ENCODE results near the gene PPP2R5A.
"Not testable (repeated sequence)": the region's sequence is repeated elsewhere in the genome, so short reads cannot be mapped to it uniquely, and the experiment has no call there.

DNA sequence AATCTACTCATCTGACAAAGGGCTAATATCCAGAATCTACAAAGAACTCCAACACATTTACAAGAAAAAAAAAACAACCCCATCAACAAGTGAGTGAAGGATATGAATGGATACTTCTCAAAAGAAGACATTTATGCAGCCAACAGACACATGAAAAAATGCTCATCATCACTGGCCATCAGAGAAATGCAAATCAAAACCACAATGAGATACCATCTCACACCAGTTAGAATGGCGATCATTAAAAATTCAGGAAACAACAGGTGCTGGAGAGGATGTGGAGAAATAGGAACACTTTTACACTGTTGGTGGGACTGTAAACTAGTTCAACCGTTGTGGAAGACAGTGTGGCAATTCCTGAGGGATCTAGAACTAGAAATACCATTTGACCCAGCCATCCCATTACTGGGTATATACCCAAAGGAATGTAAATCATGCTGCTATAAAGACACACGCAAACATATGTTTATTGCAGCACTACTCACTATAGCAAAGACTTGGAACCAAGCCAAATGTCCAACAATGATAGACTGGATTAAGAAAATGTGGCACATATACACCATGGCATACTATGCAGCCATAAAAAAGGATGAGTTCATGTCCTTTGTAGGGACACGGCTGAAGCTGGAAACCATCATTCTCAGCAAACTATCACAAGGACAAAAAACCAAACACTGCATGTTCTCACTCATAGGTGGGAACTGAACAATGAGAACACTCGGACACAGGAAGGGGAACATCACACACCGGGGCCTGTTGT is 110.6 kb downstream of the PPP2R5A start:
- TF ChIP-seq, protein P1, sequence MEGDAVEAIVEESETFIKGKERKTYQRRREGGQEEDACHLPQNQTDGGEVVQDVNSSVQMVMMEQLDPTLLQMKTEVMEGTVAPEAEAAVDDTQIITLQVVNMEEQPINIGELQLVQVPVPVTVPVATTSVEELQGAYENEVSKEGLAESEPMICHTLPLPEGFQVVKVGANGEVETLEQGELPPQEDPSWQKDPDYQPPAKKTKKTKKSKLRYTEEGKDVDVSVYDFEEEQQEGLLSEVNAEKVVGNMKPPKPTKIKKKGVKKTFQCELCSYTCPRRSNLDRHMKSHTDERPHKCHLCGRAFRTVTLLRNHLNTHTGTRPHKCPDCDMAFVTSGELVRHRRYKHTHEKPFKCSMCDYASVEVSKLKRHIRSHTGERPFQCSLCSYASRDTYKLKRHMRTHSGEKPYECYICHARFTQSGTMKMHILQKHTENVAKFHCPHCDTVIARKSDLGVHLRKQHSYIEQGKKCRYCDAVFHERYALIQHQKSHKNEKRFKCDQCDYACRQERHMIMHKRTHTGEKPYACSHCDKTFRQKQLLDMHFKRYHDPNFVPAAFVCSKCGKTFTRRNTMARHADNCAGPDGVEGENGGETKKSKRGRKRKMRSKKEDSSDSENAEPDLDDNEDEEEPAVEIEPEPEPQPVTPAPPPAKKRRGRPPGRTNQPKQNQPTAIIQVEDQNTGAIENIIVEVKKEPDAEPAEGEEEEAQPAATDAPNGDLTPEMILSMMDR (IDR thresholded peaks at IDR 0.05; ENCODE audit: low read depth, low read length) = not testable (repeated sequence)
- TF ChIP-seq POLR2A (IDR thresholded peaks at IDR 0.05; ENCODE audit: extremely low read depth, insufficient read length) = not testable (repeated sequence)
- TF ChIP-seq, protein P2, sequence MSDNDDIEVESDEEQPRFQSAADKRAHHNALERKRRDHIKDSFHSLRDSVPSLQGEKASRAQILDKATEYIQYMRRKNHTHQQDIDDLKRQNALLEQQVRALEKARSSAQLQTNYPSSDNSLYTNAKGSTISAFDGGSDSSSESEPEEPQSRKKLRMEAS (IDR thresholded peaks at IDR 0.05; ENCODE audit: low read depth, low read length) = not testable (repeated sequence)

All from NB4 (cell line).